GM12891 (cell line): ENCODE results near the gene F8.

Experiments
- PAX5 ChIP-seq: IDR thresholded peaks from 2 replicates; pipeline ENCODE4 v1.6.1; 2011; ENCODE audit warnings: low read length, moderate library complexity, mild to moderate bottlenecking; ENCODE audit not compliant: insufficient read depth, severe bottlenecking
- POLR2A ChIP-seq: IDR thresholded peaks from 2 replicates; pipeline ENCODE4 v1.6.1; 2011; ENCODE audit warnings: low read depth, low read length, control low read depth
- POLR2AphosphoS5 ChIP-seq: IDR thresholded peaks from 2 replicates; pipeline ENCODE4 v1.6.1; 2011; ENCODE audit warnings: low read depth, low read length, control low read depth
- POU2F2 ChIP-seq: IDR thresholded peaks from 2 replicates; pipeline ENCODE4 v1.6.1; 2011; ENCODE audit warnings: low read depth, mild to moderate bottlenecking, control low read depth, low read length, moderate library complexity
- SPI1 ChIP-seq: IDR thresholded peaks from 2 replicates; pipeline ENCODE4 v1.6.1; 2011; ENCODE audit warnings: low read depth, low read length, control low read depth
- TAF1 ChIP-seq: IDR thresholded peaks from 2 replicates; pipeline ENCODE4 v1.6.1; 2011; ENCODE audit warnings: low read depth, low read length, control low read depth

DNA sequence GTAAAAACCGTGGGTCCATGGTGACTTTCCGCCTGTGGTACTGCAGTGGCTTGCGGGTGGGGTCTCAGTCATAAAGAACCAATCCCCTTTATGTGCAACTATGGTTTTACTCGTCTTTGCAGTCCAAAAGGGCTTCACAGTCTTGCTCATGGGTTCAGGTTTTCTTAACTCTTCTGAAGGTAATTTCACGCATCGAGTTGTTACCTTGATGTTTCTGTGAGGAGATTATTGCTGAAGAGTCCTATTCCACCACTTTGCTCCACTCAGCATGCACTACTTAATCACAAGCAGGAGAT, 41.5 kb downstream of the F8 start:
- TF ChIP-seq POLR2AphosphoS5 = no peak
- no peak for TF ChIP-seq POLR2A
- no peak for TF ChIP-seq SPI1
- no peak for TF ChIP-seq TAF1
- TF ChIP-seq PAX5 = no peak
- no peak for TF ChIP-seq POU2F2
